ENCODE measurements around the gene YAE1.
A peak's percentile ranks its signal among the peaks of the same experiment; 100 is the strongest.
"Not testable (repeated sequence)": the region's sequence is repeated elsewhere in the genome, so short reads cannot be mapped to it uniquely, and the experiment has no call there.

The YAE1 gene

GRCh38 chr7:39566023-39566921 lies at the start of gene YAE1:
Gene YAE1, plus strand, starts transcription at chr7:39566404. Its CDS starts 15 bp downstream, at chr7:39566419.
- peak; percentile 81 for DNase-seq

GRCh38 chr7:39516498-39516897 lies 49.7 kb upstream of the YAE1 start:
- DNase-seq, result no peak

- no peak for DNase-seq
These were observed 49.0 kb upstream of the YAE1 start for GRCh38 chr7:39517240-39517639.

GRCh38 chr7:39525926-39526325 lies 40.3 kb upstream of the YAE1 start:
- DNase-seq, result no peak

- DNase-seq, result no peak
These were observed 39.5 kb upstream of the YAE1 start for GRCh38 chr7:39526666-39527065.

- no peak for DNase-seq
These were observed 38.9 kb upstream of the YAE1 start for GRCh38 chr7:39527296-39527695.

GRCh38 chr7:39527951-39528350 lies 38.3 kb upstream of the YAE1 start:
- no peak for DNase-seq

GRCh38 chr7:39528849-39529248 lies 37.4 kb upstream of the YAE1 start:
- DNase-seq, result no peak

GRCh38 chr7:39529582-39529981 lies 36.6 kb upstream of the YAE1 start:
- DNase-seq, result no peak

- no peak for DNase-seq
These were observed 35.2 kb upstream of the YAE1 start for GRCh38 chr7:39530971-39531370.

- DNase-seq, result no peak
These were observed 34.4 kb upstream of the YAE1 start for GRCh38 chr7:39531818-39532217.

- no peak for DNase-seq
These were observed 33.4 kb upstream of the YAE1 start for GRCh38 chr7:39532832-39533231.

- DNase-seq, result no peak
These were observed 31.6 kb upstream of the YAE1 start for GRCh38 chr7:39534599-39534998.

- no peak for DNase-seq
These were observed 31.1 kb upstream of the YAE1 start for GRCh38 chr7:39535064-39535463.

GRCh38 chr7:39535720-39536119 lies 30.5 kb upstream of the YAE1 start:
- no peak for DNase-seq

- DNase-seq, result no peak
These were observed 29.3 kb upstream of the YAE1 start for GRCh38 chr7:39536951-39537350.

GRCh38 chr7:39539816-39540215 lies 26.4 kb upstream of the YAE1 start:
- DNase-seq, result no peak

- DNase-seq, result no peak
These were observed 25.9 kb upstream of the YAE1 start for GRCh38 chr7:39540320-39540719.

GRCh38 chr7:39541511-39541910 lies 24.7 kb upstream of the YAE1 start:
- no peak for DNase-seq

- not testable (repeated sequence) for DNase-seq
These were observed 21.4 kb upstream of the YAE1 start for GRCh38 chr7:39544774-39545173.

- DNase-seq, result no peak
These were observed 18.9 kb upstream of the YAE1 start for GRCh38 chr7:39547336-39547735.

GRCh38 chr7:39550411-39550810 lies 15.8 kb upstream of the YAE1 start:
- no peak for DNase-seq

GRCh38 chr7:39553436-39553835 lies 12.8 kb upstream of the YAE1 start:
- no peak for DNase-seq

GRCh38 chr7:39554583-39555165 lies 11.5 kb upstream of the YAE1 start:
- DNase-seq, result no peak

- no peak for DNase-seq
These were observed 9.0 kb upstream of the YAE1 start for GRCh38 chr7:39557222-39557621.

Data from CD4-positive, alpha-beta T cell treated with Interleukin-15 for 1 hour (primary cell).